ENCODE data around the gene ITFG2. TPM values are rescaled to one million over a fixed set of nuclear protein-coding genes. Genes with fewer than 3 reads are reported as not detected.
A peak's percentile ranks its signal among the peaks of the same experiment; 100 is the strongest.

Gene ITFG2
- total RNA-seq, 1 experiment from 2014 or later = 41.6 TPM

DNA sequence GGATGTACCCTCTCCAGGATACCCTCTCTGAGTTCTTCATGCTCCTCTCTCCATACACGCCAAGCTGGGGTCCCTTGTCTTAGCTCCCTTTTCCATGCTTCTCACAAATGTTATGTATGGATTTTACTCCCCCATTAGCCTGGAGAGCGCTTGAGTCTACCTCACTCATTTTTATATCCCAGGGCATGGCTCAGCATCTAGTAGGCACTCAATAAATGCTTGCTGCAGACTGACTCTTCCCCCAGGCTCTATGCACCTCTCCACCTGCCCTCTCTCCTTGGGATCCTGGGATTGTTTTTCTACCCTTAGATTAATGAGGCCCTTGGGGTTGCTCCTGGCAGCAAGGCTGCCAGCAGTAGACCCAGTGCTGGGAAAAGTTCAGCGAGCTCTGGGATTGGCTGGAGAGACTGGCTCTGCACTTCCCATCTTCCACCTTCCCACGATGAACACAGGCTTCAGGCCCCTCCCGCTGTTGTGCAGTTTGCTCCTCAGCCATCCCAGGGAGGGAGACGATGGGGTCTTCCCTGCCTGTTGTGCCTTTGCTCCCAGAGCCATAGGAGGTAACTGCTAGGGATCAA lies 20.2 kb downstream of the ITFG2 start:
- H2BK15ac ChIP-seq (ENCODE audit: low read depth, low read length) = no peak overlapping the region
- no peak overlapping the region for H2BK120ac ChIP-seq (ENCODE audit: low read depth, low read length, poor library complexity, severe bottlenecking)
- no peaks in the 10 kb centered on the region for H3K9me3 ChIP-seq (ENCODE audit: control insufficient read depth, low read depth, low read length)
- Mint-ChIP-seq H3K27ac (peak overlapping the region in 1 of 3 experiments; percentile 63; a peak in 1 of 7 replicates), H3K4me3 (no peak overlapping the region), H3K4me1 (peaks cover 17 to 33% of the 10 kb centered on the region in 2 experiments), H3K27me3 (ENCODE audit: low read depth) (no peaks in the 10 kb centered on the region), H3K36me3 (ENCODE audit: insufficient read depth in 1 of 3, low read depth in 3 of 3) (peaks cover 6 to 37% (median 25%) of the 10 kb centered on the region in 3 experiments; a peak in 6 of 7 replicates), H3K9me3 (no peaks in the 10 kb centered on the region)
- H3K79me2 ChIP-seq (ENCODE audit: insufficient read depth, low read length) = no peaks in the 10 kb centered on the region
- TF ChIP-seq, protein P1, sequence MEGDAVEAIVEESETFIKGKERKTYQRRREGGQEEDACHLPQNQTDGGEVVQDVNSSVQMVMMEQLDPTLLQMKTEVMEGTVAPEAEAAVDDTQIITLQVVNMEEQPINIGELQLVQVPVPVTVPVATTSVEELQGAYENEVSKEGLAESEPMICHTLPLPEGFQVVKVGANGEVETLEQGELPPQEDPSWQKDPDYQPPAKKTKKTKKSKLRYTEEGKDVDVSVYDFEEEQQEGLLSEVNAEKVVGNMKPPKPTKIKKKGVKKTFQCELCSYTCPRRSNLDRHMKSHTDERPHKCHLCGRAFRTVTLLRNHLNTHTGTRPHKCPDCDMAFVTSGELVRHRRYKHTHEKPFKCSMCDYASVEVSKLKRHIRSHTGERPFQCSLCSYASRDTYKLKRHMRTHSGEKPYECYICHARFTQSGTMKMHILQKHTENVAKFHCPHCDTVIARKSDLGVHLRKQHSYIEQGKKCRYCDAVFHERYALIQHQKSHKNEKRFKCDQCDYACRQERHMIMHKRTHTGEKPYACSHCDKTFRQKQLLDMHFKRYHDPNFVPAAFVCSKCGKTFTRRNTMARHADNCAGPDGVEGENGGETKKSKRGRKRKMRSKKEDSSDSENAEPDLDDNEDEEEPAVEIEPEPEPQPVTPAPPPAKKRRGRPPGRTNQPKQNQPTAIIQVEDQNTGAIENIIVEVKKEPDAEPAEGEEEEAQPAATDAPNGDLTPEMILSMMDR (conservative IDR thresholded peaks at IDR 0.05) = no peak
- no peak overlapping the region for H3K14ac ChIP-seq (ENCODE audit: insufficient read depth, low read length)
- H3K56ac ChIP-seq (ENCODE audit: insufficient read length, low read depth, low read length) = no peak overlapping the region
- H4K8ac ChIP-seq (replicated peaks; ENCODE audit: insufficient read length, low read depth, low read length) = no peak overlapping the region
- no peak for DNase-seq
- no peaks in the 10 kb centered on the region for H4K20me1 ChIP-seq (ENCODE audit: control insufficient read depth, insufficient read depth, insufficient read length)
- H4K91ac ChIP-seq (ENCODE audit: insufficient read length, low read depth, low read length) = no peak overlapping the region
- no peak overlapping the region for H2AFZ ChIP-seq (ENCODE audit: low read length)
- H2BK12ac ChIP-seq (ENCODE audit: insufficient read length, low read depth, low read length) = no peak overlapping the region
- no peak overlapping the region for H2AK5ac ChIP-seq (ENCODE audit: insufficient read length, low read length)
- WGBS (ENCODE audit: extremely low coverage, insufficient read length, low lambda C conversion rate) = no CpG with 5 or more reads among the region's 6 CpGs
- H3K27me3 ChIP-seq (ENCODE audit: insufficient read depth, low read length) = no peaks in the 10 kb centered on the region
- H4K5ac ChIP-seq (ENCODE audit: insufficient read length, low read depth, low read length) = no peak overlapping the region
- no peak overlapping the region for H3K18ac ChIP-seq (ENCODE audit: insufficient read length, low read depth, low read length)
- no peak overlapping the region for H3K4me2 ChIP-seq (ENCODE audit: insufficient read depth, insufficient read length, low read length)
- H3K23me2 ChIP-seq (ENCODE audit: insufficient read length, low read depth, low read length, poor library complexity, severe bottlenecking) = no peaks in the 10 kb centered on the region
- no peak overlapping the region for H3K27ac ChIP-seq (ENCODE audit: insufficient read length, low read depth, low read length)
- no peaks in the 10 kb centered on the region for H3K4me1 ChIP-seq (ENCODE audit: insufficient read depth, low read length)
- H2BK20ac ChIP-seq (ENCODE audit: low read depth, low read length, poor library complexity, severe bottlenecking) = no peak overlapping the region
- H2BK5ac ChIP-seq (ENCODE audit: insufficient read length, low read length) = no peak overlapping the region
- no peak overlapping the region for H3K23ac ChIP-seq (ENCODE audit: insufficient read length, low read depth, low read length)
- no peak overlapping the region for H3K4ac ChIP-seq (ENCODE audit: low read depth, low read length)
- H3T11ph ChIP-seq (ENCODE audit: low read length) = no peak overlapping the region
- H3K79me1 ChIP-seq (ENCODE audit: insufficient read depth, low read depth, low read length, poor library complexity, severe bottlenecking) = no peaks in the 10 kb centered on the region
- no peak overlapping the region for H3K9ac ChIP-seq (ENCODE audit: extremely low read depth, insufficient read length, low read length)
